Measurements from ENCODE around the gene CEP170B.
"Not testable (repeated sequence)": the region's sequence is repeated elsewhere in the genome, so short reads cannot be mapped to it uniquely, and the experiment has no call there.

CEP170B gene

DNA sequence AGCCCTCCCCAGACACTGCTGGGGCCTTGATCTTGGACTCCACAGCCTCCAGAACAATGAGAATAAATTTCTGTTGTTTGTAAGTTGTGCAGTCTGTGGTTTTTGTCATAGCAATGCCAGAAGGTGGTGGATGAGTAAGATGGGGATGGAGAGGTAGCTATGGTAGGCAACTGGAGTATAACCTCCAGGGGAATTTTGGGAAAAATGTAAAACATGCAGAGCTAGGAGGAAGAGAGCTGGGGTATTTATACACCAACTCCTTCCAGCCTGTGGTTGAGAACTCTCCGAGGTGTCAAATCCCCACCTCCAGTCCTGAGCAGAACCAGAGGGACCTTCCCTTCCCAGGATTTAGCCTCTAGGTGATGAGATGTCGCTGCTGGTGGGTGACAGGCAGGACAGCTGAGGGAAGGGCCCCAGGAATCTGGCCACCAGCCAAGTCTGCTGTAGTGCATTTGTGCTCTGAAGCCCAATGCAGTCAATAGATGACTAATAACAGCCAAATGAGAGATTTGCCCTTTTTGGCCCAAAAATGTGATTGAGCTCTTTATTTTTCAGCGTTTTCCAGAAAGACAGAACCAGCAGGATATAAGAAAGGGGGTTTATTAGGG is 19.1 kb upstream of the CEP170B start:
- Histone ChIP-seq H3K36me3 (ENCODE audit: control insufficient read depth in 1 of 2, insufficient read depth in 2 of 2, low read length in 2 of 2) (no peaks in the 10 kb centered on the region), H3K27ac (ENCODE audit: low read length) (no peak overlapping the region), H3K4me3 (ENCODE audit: low read depth in 1 of 2, low read length in 2 of 2) (no peak overlapping the region), H3K27me3 (ENCODE audit: low read depth, low read length) (peaks cover 28% of the 10 kb centered on the region), H3K4me1 (ENCODE audit: control insufficient read depth in 1 of 2, insufficient read depth in 2 of 2, low read length in 2 of 2) (peaks cover 0 to 23% of the 10 kb centered on the region in 2 donors), H3K9me3 (ENCODE audit: control insufficient read depth in 1 of 2, low read length in 2 of 2) (no peaks in the 10 kb centered on the region)

GRCh38 chr14:104852280-104852663 is 12.8 kb upstream of the CEP170B start:
- Histone ChIP-seq H3K4me3 (ENCODE audit: low read depth in 1 of 2, low read length in 2 of 2) (no peak overlapping the region), H3K27ac (ENCODE audit: low read length) (no peak overlapping the region), H3K4me1 (ENCODE audit: control insufficient read depth in 1 of 2, insufficient read depth in 2 of 2, low read length in 2 of 2) (no peaks in the 10 kb centered on the region), H3K36me3 (ENCODE audit: control insufficient read depth in 1 of 2, insufficient read depth in 2 of 2, low read length in 2 of 2) (no peaks in the 10 kb centered on the region), H3K9me3 (ENCODE audit: control insufficient read depth in 1 of 2, low read length in 2 of 2) (no peaks in the 10 kb centered on the region), H3K27me3 (ENCODE audit: low read depth, low read length) (peaks cover 21% of the 10 kb centered on the region)

GRCh38 chr14:104855532-104856090 is 9.5 kb upstream of the CEP170B start:
- Histone ChIP-seq H3K4me3 (ENCODE audit: low read depth in 1 of 2, low read length in 2 of 2) (no peak overlapping the region), H3K4me1 (ENCODE audit: control insufficient read depth in 1 of 2, insufficient read depth in 2 of 2, low read length in 2 of 2) (no peaks in the 10 kb centered on the region), H3K27ac (ENCODE audit: low read length) (no peak overlapping the region), H3K9me3 (ENCODE audit: control insufficient read depth in 1 of 2, low read length in 2 of 2) (no peaks in the 10 kb centered on the region), H3K27me3 (ENCODE audit: low read depth, low read length) (peaks cover 21% of the 10 kb centered on the region), H3K36me3 (ENCODE audit: control insufficient read depth in 1 of 2, insufficient read depth in 2 of 2, low read length in 2 of 2) (no peaks in the 10 kb centered on the region)

DNA sequence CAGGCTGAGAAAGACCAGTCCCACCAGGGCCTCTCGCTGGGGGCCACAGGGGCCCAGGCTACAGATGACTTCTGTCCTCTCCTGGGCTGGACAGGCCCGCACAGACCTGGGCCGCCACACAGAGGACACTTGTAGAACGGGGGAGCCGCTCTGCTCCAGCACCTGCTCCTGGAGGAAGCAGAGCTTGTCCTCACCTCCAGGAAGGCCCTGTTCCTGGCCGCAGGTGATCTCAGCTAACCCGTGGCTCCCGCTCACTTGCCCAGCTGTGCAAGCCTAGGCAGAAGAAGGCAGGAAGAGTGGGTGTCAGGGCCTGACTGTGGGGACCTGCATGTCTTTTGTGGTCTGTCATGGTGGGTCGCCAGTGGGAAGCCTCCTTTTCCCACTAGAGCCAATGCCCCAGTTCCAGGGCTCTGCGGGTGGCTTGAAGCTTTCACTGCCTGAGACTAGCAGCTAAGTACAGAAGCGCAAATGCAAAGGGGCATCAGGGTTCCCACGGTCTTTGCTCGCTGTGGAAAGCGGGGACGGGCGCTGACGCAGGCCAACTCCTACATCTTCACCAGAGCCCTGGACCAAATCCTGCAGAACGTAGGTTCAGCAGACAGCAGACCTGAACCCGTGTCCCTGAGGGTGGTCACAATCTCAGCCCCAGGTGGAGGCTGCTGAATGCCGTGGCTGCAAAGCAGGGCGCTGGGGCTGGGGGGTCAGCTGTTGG is 8.8 kb upstream of the CEP170B start:
- Histone ChIP-seq H3K4me3 (ENCODE audit: low read depth in 1 of 2, low read length in 2 of 2) (no peak overlapping the region), H3K36me3 (ENCODE audit: control insufficient read depth in 1 of 2, insufficient read depth in 2 of 2, low read length in 2 of 2) (no peaks in the 10 kb centered on the region), H3K27me3 (ENCODE audit: low read depth, low read length) (peaks cover 21% of the 10 kb centered on the region), H3K27ac (ENCODE audit: low read length) (no peak overlapping the region), H3K4me1 (ENCODE audit: control insufficient read depth in 1 of 2, insufficient read depth in 2 of 2, low read length in 2 of 2) (no peaks in the 10 kb centered on the region), H3K9me3 (ENCODE audit: control insufficient read depth in 1 of 2, low read length in 2 of 2) (no peaks in the 10 kb centered on the region)

DNA sequence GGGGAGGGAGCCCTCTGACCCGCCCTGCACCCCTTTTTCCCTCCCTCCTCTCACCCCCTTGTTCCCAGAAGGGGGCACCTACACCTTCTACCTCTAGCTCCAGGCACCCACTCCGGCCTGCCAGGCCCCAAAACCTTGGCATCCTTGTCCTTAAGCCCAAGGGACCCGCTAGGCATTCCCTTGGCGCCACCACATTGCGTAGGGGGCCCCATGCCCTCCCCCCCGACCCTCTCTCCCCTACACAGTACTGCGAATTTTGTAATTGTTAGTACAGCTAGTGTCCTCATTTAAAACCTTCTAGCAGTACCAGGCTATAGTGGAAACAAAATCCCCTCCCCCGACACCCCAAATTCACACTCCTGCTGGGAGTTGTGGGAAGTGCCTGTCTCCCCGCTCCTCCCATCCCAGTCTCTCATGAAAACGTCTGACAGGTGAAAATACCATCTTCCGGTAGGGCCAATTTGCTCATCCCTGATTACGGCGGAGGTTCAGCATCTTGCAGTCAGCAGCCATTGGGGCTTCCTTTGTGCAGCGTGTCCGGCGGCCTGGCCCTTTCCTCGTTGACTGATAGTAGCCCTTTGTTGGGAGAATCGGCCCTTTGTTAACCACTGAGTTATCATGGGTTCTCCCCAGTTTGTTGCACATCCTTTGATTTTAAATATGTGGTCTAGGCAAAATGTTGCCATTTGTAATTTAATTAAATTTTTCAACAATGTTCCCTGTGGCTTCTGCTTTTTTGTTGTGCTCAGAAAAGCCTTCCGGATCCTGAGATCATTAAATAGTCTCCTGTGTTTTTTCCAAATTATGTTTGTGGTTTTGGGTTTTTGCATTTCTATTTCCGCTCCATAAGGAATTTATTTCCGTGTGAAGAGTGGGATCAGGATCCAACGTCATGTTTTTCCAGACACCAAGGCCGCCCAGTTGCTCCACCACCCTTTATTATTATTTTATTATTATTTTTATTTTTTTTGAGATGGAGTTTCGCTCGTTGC is 7.9 kb upstream of the CEP170B start:
- no peak overlapping the region for H3K4me3 ChIP-seq (ENCODE audit: low read depth in 1 of 2, low read length in 2 of 2)
- no peaks in the 10 kb centered on the region for H3K4me1 ChIP-seq (ENCODE audit: control insufficient read depth in 1 of 2, insufficient read depth in 2 of 2, low read length in 2 of 2)
- H3K27me3 ChIP-seq (ENCODE audit: low read depth, low read length) = peaks cover 15% of the 10 kb centered on the region
- H3K27ac ChIP-seq (ENCODE audit: low read length) = no peak overlapping the region
- H3K9me3 ChIP-seq (ENCODE audit: control insufficient read depth in 1 of 2, low read length in 2 of 2) = no peaks in the 10 kb centered on the region
- no peaks in the 10 kb centered on the region for H3K36me3 ChIP-seq (ENCODE audit: control insufficient read depth in 1 of 2, insufficient read depth in 2 of 2, low read length in 2 of 2)

DNA sequence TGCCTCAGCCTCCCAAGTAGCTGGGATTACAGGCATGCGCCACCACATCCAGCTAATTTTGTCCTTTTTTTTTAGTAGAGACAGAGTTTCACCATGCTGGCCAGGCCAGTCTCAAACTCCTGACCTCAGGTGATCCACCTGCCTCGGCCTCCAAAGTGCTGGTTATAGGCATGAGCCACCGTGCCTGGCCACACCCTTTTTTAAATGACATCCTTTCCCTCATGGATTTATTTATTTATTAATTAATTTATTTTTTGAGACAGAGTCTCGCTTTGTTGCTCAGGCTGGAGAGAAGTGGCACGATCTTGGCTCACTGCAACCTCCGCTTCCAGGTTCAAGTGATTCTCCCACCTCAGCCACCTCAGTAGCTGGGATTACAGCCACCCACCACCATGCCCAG is 7.1 kb upstream of the CEP170B start:
- H3K4me3 ChIP-seq (ENCODE audit: low read depth in 1 of 2, low read length in 2 of 2); H3K27ac ChIP-seq (ENCODE audit: low read length); H3K4me1 ChIP-seq (ENCODE audit: control insufficient read depth in 1 of 2, insufficient read depth in 2 of 2, low read length in 2 of 2); H3K36me3 ChIP-seq (ENCODE audit: control insufficient read depth in 1 of 2, insufficient read depth in 2 of 2, low read length in 2 of 2); H3K9me3 ChIP-seq (ENCODE audit: control insufficient read depth in 1 of 2, low read length in 2 of 2): not testable (repeated sequence)
- H3K27me3 ChIP-seq (ENCODE audit: low read depth, low read length) = peaks cover 12% of the 10 kb centered on the region

DNA sequence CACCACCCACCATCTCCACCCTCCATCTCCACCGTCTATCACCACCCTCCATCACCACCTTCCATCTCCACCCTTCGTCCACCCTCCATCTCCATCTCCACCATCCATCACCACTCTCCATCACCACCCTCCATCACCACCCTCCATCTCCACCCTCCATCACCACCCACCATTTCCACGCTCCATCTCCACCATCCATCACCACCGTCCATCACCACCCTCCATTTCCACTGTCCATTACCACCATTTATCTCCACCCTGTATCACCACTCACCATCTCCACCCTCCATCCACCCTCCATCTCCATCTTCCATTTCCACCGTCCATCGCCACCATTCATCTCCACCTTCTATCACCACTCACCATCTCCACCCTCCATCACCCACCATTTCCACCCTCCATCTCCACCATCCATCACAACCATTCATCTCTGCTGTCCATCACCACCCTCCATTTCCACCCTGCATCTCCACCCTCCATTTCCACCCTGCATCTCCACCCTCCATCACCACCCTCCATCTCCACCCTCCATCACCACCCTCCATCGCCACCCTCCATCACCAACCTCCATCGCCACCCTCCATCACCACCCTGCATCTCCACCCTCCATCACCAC is 6.1 kb upstream of the CEP170B start:
- H3K9me3 ChIP-seq (ENCODE audit: control insufficient read depth in 1 of 2, low read length in 2 of 2) = no peaks in the 10 kb centered on the region
- no peak overlapping the region for H3K27ac ChIP-seq (ENCODE audit: low read length)
- peaks cover 2% of the 10 kb centered on the region for H3K27me3 ChIP-seq (ENCODE audit: low read depth, low read length)
- no peak overlapping the region for H3K4me3 ChIP-seq (ENCODE audit: low read depth in 1 of 2, low read length in 2 of 2)
- H3K36me3 ChIP-seq (ENCODE audit: control insufficient read depth in 1 of 2, insufficient read depth in 2 of 2, low read length in 2 of 2) = no peaks in the 10 kb centered on the region
- H3K4me1 ChIP-seq (ENCODE audit: control insufficient read depth in 1 of 2, insufficient read depth in 2 of 2, low read length in 2 of 2) = peaks cover 0 to under 1% of the 10 kb centered on the region in 2 donors

DNA sequence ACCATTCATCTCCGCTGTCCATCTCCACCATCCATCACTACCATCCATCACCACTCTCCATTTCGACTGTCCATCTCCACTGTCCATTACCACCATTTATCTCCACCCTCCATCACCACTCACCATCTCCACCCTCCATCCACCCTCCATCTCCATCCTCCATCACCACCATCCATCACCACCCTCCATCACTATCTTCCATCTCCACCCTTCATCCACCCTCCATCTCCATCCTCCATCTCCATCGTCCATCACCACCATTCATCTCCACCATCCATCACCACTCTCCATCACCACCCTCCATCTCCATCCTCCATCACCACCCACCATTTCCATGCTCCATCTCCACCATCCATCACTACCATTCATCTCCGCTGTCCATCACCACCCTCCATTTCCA is 5.2 kb upstream of the CEP170B start:
- Histone ChIP-seq H3K27ac (ENCODE audit: low read length) (no peak overlapping the region), H3K27me3 (ENCODE audit: low read depth, low read length) (no peaks in the 10 kb centered on the region), H3K4me1 (ENCODE audit: control insufficient read depth in 1 of 2, insufficient read depth in 2 of 2, low read length in 2 of 2) (peaks cover 0 to 10% of the 10 kb centered on the region in 2 donors), H3K36me3 (ENCODE audit: control insufficient read depth in 1 of 2, insufficient read depth in 2 of 2, low read length in 2 of 2) (no peaks in the 10 kb centered on the region), H3K4me3 (ENCODE audit: low read depth in 1 of 2, low read length in 2 of 2) (no peak overlapping the region), H3K9me3 (ENCODE audit: control insufficient read depth in 1 of 2, low read length in 2 of 2) (no peaks in the 10 kb centered on the region)

DNA sequence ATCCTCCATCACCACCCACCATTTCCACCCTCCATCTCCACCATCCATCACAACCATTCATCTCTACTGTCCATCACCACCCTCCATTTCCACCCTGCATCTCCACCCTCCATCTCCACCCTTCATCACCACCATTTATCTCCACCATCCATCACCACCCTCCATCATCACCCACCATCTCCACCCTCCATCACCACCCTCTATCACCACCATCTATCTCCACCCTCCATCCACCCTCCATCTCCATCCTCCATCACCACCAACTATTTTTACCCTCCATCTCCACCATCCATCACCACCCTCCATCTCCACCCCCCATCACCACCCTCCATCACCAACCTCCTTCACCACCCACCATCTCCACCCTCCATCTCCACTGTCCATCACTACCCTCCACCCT is 4.7 kb upstream of the CEP170B start:
- peaks cover 0 to 10% of the 10 kb centered on the region in 2 donors for H3K4me1 ChIP-seq (ENCODE audit: control insufficient read depth in 1 of 2, insufficient read depth in 2 of 2, low read length in 2 of 2)
- H3K4me3 ChIP-seq (ENCODE audit: low read depth in 1 of 2, low read length in 2 of 2) = no peak overlapping the region
- no peaks in the 10 kb centered on the region for H3K36me3 ChIP-seq (ENCODE audit: control insufficient read depth in 1 of 2, insufficient read depth in 2 of 2, low read length in 2 of 2)

GRCh38 chr14:104863131-104863862 is 1.8 kb upstream of the CEP170B start:
- peak overlapping the region in 1 of 2 donors; percentile 33 for H3K4me3 ChIP-seq (ENCODE audit: low read depth in 1 of 2, low read length in 2 of 2)
- H3K4me1 ChIP-seq (ENCODE audit: control insufficient read depth in 1 of 2, insufficient read depth in 2 of 2, low read length in 2 of 2) = peaks cover 0 to 21% of the 10 kb centered on the region in 2 donors
- no peak overlapping the region for H3K27ac ChIP-seq (ENCODE audit: low read length)
- no peaks in the 10 kb centered on the region for H3K36me3 ChIP-seq (ENCODE audit: control insufficient read depth in 1 of 2, insufficient read depth in 2 of 2, low read length in 2 of 2)
- no peaks in the 10 kb centered on the region for H3K27me3 ChIP-seq (ENCODE audit: low read depth, low read length)
- H3K9me3 ChIP-seq (ENCODE audit: control insufficient read depth in 1 of 2, low read length in 2 of 2) = no peaks in the 10 kb centered on the region

More for the DNA sequence above, 4.7 kb upstream of the CEP170B start:
- H3K27ac ChIP-seq (ENCODE audit: low read length) = no peak overlapping the region
- H3K27me3 ChIP-seq (ENCODE audit: low read depth, low read length) = no peaks in the 10 kb centered on the region
- H3K9me3 ChIP-seq (ENCODE audit: control insufficient read depth in 1 of 2, low read length in 2 of 2) = no peaks in the 10 kb centered on the region
